Right renal pelvis (tissue), 4 donors: ENCODE measurements around the gene TTC21B. TPM values are rescaled to one million over a fixed set of nuclear protein-coding genes. Genes with fewer than 3 reads are reported as not detected.
"Not testable (repeated sequence)": the region's sequence is repeated elsewhere in the genome, so short reads cannot be mapped to it uniquely, and the experiment has no call there.

Experiments used
- DNase-seq, 4 donors: peaks; one replicate each; pipeline ENCODE4 v3.0.0-alpha.2; 2013; ENCODE audit warnings: low read depth in 4 of 4, low spot score in 3 of 4, missing footprints in 1 of 4
- polyA plus RNA-seq, 4 donors: library from polyadenylated mRNA; unstranded; fragments of 120-200 nt; gene quantifications; one replicate each; pipeline ENCODE4 v1.2.1, GENCODE V29; 2013; ENCODE audit not compliant: insufficient read length in 4 of 4

TTC21B gene
- polyA plus RNA-seq = 10 to 100 TPM; 23.9 to 28.5 (median 26.4) TPM

DNA sequence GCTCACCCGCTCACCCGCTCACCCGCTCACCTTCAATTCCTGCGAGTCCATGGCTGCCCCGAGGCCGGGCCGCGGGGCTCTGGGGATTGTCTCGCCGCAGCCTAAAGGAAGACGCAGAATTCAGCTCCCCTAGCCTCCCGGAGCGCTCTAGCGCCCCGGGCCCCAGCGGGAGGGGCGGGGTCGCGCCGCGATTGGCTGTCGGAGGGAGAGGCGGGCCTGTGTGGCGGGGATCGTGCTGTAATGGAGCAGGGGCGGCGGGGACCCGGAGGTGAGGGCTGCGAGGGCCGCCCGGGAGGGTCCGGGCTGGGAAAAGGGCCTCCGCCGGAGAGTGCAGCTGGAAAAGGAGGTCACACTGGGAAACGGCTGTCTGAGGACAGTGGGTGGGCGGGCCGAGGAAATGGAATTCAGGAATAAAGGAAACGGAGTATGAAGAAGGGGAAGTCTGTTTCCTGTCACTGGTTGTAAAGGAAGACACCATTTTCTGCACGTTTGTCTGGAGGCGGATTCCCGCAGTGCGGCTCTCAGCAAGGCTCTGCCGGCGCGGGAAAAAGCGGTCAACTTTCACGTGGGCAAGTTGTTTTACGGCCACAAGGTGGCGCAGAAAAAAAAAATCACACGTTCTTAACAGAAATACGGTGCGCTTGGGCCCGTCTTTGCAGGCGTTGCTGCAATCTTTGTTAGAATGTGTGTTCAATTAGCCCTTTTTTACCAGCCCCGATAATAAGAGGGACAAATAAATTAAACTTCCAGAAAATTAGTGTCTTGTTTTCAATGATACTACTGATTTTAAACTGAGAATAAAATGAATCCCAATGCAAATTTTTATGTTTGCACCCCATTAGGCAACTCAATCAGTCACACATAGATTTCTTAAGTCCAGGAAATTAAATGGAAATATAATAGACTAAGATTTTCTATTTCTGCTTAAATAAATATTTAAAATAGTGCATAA lies at the start of gene TTC21B:
Gene TTC21B, minus strand, starts transcription at position 122 of the 952 bp plus-strand sequence. Its CDS starts 71 bp downstream, at position 51.
- DNase-seq = peak; percentile 90 to 91 (median 90)

DNA sequence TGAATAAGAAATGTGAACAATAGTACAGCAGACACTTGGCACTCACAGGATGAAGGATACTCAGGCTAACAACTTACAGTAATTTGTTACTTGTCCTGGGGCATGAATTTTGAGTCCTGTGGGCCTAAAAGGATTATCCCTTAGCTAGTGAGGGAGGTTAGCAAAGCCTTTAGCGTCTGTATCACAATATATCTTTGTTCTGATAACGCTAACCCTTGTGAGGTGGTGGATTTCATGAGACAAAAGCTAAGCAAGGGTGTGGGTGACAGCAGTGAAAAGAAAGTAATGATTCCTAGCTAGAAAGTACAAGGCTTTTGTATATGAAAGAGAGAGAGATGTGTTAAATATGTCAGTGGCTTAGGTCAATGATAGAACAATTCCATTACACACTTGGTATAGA lies 46.8 kb upstream of the TTC21B start:
- DNase-seq = no peak

DNA sequence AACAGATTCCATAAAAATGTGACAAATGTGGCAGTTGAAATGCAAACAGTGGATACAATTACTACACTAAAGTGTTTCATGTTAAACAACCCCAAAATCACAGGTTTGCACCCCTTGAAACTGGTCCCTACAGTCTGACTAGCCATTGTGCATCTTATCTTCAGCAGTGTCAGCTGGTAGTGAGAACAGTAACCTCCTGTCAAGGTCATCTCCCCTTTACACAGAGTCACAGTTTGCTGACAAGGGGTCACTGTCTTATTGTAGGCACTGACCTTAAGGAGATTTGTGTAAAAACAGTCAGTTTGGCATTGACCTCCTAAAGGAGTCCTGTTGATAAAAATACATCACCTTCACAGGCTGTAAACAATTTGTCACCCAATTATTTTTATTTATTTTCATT lies 37.3 kb upstream of the TTC21B start:
- no peak for DNase-seq

DNA sequence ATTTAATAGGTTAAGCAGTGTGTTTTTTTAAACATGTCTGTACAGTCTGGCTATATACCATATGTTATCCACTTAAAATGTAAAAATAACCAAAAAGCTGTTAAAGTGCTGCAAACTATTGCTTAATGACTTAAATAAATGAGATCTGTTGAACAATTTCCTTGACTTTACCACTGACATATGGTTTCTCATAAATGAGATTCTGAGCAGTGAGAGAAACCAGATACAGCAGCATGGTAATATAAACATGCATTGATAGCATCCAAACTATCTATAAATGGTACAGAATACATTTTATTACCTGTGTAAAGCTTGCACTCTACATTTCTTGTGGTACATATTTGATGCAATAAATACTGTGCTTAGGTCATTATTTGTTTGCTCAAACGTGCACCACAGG lies 36.3 kb upstream of the TTC21B start:
- DNase-seq = no peak

DNA sequence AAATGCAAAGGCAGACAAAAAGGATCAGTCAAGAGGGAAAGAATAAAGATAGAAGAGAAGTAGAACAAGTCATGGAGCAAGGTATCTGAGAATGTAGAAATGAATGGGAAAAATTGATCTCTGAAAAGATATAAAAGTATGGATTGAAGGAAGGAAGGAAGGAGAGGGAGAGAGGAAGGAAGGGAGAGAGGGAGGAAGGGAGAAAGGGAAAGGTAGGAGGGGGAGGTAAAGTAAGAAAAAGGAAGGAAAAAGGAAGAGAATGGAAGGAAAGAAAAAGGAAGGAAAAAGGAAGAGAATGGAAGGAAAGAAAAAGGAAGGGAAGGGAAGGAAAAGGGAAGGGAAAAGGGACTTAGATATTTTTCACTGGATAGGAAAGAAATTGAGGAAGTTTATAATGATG lies 31.5 kb upstream of the TTC21B start:
- DNase-seq = no peak

DNA sequence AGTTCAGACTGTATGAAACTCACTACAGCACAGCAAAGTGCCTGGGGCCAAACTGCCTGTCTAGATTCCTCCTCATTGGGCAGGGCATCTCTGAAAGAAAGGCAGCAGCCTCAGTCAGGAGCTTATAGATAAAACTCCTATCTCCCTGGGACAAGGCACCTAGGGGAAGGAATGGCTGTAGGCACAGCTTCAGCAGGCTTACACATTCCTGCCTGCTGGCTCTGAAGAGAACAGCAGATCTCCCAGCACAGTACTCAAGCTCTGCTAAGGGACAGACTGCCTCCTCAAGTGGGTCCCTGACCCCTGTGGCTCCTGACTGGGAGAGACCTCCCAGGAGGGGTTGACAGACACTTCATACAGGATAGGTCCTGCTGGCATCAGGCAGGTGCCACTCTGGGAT lies 18.6 kb upstream of the TTC21B start:
- DNase-seq = not testable (repeated sequence)

DNA sequence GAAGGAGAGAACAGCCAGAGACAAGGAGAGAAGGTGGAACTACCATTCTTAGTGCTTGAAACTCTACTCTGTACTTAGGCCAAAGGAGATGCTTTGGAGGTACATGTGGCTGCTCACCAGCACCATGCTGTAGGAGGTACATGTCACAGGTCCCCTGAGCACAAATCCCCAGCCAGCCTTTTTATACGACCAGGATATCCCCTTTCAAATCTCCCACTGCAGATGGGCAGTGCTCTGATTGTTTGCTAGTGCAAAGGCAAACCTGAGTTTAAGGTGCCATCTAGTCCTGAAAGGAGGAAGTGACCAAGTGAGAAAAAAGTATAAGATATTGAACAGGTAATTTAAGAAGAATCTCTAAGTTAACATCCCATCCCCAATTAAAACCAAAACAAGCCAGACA lies 17.1 kb upstream of the TTC21B start:
- DNase-seq = no peak

DNA sequence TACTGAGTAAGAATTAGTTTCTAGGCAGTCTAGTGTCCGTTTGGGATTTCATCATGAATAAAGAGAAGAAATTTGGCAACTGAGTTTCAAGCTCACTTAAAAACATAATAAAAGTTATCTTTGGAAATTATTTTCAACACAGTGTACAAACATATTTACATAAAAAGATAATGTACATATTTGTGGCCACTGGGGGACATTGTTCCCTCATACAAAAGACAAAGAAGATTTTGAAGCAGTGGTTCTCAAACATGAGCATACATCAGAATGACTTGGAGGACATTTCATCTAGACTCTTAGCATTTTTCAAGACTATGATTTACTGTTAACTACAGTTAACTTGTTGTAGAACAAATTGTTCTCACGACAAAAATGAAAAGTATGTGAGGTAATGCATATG lies 15.7 kb upstream of the TTC21B start:
- DNase-seq = no peak

DNA sequence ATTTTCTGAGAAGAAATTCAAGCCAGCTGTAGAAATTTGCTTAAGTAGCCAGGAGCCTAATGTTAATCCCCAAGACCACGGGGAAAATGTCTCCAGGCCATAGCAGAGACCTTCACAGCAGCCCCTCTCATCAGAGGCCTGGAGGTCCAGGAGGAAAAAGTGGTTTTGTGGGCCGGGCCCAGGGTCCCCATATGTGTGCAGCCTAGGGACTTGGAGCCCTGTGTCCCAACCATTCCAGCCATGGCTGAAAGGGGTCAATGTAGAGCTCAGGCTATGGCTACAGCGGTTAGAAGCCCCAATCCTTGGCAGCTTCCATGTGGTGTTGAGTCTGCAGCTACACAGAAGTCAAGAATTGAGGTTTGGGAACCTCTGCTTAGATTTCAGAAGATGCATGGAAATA lies 14.2 kb upstream of the TTC21B start:
- DNase-seq = no peak

DNA sequence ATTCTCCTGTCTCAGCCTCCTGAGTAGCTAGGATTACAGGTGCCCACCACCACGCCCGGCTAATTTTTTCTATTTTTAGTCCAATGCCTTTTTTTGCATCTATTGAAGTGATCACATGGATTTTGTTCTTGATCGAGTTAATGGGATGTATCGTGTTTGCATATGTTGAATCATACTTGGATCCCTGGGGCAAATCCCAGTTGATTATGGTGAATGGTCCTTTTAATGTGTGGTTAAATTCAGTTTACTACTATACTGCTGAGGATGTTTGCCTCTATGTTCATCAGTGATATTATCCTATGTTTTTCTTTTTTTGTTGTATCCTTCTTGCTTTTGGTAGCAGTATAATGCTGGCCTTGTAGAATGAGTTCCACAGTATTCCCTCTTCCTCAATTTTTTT lies 8.2 kb upstream of the TTC21B start:
- no peak for DNase-seq

DNA sequence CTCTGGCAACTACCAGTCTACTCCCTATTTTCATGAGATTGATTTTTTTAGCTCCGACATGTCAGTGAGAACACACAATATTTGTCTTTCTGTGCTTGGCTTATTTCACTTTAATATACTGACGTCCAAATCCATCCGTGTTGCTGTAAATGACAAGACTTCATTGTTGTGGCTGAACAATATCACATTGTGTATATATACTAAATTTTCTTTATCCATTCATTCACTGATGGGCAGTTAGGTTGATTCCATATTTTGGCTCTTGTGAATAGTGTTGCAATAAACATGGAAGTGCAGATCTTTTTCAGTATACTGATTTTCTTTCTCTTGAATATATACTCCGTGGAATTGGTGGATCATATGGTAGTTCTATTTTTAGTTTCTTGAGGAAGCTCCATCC lies 5.8 kb upstream of the TTC21B start:
- DNase-seq = no peak

DNA sequence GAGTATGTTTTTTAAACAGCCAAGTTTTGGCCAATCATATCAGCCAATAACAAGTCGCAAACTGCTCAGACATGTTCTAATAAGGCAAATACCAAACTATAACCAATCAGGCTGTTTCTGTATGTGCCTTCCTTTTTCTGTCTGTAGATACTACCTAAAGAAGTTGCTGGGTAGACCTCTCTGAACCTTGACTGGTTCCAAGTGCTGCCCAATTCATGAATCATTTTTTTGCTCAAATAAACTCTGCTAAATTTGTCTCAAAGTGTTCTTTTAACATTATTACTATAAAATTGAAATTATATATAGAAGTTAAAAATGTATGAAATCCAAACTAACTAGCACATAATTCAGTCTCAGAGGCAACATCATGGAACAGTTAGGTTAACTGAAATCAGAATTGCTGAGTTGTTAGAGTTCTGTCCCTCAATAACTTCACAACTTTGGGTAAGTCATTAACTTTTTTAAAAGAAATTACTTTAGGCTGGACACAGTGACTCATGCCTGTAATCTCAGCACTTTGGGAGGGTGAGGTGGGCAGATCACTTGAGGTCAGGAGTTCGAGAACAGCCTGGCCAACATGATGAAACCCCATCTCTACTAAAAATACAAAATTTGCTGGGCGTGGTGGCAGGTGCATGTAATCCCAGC lies 4.9 kb upstream of the TTC21B start:
- no peak for DNase-seq

DNA sequence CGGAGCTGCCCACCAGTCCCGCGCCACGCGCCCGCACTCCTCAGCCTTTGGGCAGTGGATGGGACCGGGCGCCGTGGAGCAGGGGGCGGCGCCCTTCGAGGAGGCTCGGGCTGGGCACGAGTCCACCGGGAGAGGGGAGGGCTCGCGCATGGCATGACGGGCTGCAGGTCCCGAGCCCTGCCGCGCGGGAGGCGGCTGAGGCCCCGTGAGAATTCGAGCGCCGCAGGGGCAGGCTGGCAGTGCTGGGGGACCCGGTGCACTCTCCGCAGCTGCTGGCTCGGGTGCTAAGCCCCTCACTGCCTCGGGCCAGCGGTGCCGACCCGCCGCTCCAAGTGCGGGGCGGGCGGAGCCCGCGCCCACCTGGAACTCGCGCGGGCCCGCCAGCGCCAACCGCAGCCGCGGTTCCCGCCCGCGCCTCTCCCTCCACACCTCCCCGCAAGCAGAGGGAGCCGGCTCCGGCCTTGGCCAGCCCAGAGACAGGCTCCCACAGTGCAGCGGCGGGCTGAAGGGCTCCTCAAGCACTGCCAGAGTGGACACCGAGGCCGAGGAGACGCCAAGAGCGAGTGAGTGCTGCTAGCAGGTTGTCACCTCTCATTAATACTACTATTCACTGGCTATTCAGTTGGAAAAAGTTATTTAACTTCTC lies 3.6 kb upstream of the TTC21B start:
- DNase-seq = no peak

DNA sequence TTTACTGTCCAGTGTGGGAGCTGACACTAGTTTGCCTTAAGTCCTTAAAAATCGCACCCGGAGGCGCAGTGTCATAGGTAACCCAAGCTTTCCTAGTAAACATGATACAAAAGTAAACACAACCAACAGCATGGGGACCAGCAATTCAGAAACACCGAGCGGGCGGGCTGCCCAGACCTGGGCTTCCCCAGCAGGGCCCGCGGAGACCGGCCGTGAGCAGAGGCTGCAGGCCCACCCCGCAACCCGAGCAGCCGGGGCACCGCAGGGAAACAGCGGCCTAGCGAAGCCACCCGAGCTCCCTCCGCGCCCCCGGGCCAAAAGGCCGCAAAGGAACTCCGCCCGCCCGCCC lies 296 bp downstream of the TTC21B start:
- peak in 1 of 4 donors; percentile 28 for DNase-seq

DNA sequence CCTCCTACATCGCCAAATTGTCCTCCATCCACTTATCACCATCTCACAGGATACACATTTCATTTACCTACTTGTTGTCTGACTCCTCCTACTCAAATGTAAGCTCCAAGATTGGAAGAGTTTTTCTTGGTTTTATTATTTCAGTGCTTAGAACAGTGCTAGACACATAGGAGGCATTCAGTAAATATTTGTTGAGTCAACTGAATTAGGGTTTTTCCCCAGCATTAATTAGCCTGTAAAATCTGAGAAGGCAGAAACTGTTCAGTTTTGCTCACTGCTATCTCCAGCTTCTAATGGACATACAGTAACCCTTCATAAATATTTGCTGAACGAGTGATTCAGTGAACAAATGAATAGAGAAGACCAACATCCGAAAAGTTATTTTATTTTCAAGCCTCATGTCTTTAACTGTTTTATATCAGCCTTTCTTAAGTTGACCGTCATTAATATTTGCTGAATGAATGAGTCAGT lies 800 bp downstream of the TTC21B start:
- DNase-seq = no peak

DNA sequence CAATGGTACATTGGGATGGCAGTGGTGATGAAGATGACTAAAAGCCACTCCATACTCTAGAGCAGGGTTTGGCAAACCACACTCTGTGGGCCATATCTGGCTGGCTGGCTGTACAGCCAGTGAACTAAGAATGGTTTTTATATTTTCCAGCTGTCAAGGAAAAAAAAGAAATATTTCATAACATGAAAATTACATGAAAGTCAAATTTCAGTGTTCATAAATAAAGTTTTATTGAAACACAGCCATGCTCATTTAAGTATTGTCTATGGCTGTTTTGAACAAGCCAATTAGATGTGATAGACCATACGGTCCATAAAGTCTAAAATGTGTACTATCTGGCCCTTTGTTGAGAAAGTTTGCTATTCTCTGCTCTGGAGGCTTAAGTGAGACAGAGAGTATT lies 1.5 kb downstream of the TTC21B start:
- DNase-seq = no peak

DNA sequence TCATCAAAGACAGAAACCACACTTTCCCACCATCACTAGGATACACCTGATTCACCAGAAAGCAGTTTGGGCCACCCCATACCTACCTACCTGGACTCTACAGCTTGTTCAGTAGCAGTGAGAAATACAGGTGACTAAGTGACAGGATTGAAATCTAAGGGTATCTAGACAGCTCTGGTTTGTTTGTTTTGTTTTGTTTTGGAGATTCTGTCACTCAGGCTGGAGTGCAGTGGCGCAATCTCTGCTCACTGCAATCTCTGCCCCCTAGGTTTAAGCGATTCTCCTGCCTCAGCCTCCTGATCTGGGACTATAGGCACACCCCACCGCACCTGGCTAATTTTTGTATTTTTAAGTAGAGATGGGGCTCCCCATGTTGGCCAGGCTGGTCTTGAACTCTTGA lies 3.1 kb downstream of the TTC21B start:
- no peak for DNase-seq

DNA sequence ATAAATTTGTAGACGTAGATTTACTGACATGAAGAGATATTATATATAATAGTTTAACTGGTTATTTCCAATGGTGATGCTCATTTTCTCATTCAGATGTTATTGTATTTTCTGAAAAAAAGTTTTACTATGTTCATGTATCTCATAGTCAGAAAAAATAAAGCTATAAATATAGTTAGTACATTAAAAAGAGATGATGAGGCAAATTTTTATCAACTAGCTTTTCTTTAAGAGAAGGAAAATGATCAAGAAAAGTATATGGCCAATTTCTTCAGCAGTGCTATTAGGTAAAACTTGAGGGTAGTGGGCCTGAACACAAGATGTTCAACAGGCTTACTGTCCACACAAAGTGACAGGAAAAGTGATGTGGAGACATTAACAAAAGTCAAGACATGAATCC lies 11.7 kb downstream of the TTC21B start:
- DNase-seq = no peak

DNA sequence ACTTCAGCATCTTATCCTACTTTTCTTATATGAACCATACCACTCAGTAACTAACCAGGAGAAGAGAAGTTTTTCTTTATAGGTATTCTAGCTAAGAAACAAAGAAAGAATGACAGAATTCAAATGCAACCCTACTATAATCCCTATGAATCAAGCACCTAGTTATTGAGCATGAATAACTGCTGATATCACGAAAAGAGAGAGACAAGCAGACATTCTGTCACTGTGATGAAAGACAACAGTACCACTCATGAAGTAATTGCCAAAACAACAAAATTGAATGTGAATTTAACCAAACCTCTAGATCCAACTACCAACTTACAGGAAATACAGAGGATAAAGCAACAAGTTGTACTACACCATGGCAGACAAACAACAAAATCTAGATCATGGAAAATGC lies 15.3 kb downstream of the TTC21B start:
- DNase-seq = no peak

DNA sequence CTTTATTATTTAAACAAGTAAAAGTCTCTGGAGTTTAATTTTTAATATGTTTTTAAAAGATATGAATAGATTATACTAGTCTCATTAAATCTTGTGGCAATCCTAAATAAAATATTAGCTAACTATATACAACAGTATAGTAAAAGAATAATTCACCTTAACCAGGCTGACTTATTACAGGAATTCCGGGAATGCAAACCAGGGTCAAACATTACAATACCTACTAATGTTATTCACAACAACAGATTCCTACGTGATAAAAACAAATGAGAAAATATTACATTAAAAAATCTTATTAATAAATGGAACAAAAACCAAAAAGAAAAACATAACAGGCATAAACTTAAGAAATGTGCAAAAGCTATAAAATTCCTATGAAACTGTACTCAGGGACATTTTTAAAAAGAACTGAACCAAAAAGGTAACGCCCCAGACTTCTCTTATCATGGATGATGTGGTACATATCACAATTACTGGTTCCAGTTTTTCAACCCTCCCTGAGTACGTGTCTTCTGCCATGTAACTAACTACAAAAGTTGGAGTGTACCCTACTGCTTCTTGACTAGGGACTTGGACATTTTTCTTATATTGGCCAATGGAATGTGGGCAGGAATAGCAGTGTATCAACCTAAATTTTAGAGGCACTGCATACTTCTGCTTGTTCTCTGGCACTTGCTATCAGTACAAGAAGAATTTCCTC lies 20.2 kb downstream of the TTC21B start:
- no peak for DNase-seq

DNA sequence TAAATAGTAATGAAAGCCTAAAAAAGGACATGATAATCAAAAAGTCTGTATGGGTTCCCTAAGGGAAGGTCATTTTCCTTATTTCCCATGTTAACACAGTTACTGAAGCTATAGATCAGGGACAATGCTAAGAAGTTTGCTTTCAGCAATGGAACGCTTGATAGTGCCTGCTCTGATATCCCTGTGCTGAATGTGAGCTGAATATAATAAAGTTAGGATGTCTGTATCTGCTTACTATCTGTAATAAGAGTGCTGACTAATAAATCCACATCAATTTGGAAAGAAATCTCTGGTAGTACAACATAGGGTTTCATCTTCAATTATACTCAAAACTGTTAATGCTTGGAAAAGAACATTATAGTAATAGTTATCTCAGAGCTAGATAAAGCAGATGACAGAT lies 25.8 kb downstream of the TTC21B start:
- no peak for DNase-seq
